HG03045 (cell line): Measurements from ENCODE around the gene OR2H2.
A peak's percentile ranks its signal among the peaks of the same experiment; 100 is the strongest.

ENCODE experiments used
- ATAC-seq: cut with Tn5 transposase; IDR thresholded peaks from one replicate; pipeline ENCODE4 v1.9.1; 2021; ENCODE audit warnings: mild to moderate bottlenecking, moderate library complexity; ENCODE audit not compliant: unreplicated experiment

Gene OR2H2

DNA sequence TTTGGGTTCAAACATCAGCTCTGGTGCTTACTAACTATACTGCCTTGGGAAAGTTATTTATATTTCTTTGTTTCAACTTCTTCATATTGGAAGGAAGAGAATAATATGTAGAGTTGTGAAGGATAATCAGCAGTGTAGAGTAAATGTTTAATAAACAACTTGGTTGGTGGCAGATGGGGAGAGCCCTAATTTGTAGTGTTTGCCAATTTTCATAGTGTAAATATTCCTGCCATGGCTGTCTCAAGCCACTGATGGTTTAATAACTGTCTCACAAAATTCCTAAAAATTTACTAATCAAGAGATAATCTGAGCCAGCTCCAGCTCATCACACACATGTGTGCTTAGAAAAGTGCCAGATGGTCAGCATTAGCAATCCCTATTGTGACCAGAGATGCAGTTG, at the start of gene OR2H2:
Gene OR2H2 (plus strand): TSS at position 301 of the 400 bp plus-strand sequence. CDS start 2,824 bp downstream, outside the sequence.
- no peak for ATAC-seq

DNA sequence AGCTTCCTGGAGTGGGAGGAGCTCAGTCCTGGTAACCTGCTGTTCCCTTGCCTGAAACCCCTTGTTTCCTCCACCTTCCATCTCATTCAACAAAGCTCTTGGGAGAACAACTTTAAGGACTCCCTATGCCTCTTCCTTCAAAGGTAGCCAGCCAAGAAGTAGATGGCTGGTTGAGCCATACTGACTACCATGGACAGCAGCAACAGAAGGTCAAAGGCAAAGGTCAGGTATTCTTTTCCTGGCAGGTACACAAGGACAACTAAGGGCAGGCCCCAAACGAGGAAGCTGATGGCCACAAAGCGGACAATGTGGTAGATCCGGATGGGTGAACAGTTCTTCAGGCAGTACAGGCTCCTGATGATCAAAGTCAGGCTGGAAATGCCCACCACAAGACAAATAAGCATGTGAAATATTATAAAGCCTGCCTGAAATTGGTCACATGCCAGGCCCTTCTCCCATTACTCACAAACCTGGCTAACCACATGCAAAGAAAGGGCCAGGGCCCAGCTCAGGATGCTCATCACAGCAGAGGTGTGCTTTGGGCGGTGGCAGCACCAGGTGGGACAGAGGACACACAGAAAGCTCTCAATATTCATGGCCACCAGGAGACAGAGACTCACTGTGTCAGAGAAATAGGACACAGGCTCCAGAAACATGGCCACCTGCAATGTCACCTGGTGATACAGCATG, 47.1 kb upstream of the OR2H2 start:
- no peak for ATAC-seq

DNA sequence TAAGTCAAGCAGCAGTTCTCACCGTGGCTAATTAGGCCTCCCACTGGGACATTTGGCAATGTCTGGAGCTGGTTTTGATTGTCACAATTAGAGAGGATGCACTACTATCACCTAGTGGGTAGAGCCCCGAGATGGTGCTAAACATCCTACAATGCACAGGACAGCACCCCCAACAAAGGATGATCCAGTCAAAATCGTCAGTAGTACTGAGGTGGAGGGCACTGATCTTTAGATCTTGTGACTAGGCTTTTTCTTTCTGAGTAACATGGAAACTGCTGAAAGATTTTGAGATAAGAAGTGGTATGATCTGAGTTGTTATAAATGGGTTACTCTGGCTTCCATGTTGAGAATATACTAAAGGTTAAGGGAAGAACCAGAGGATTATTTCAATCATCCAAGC, 37.3 kb upstream of the OR2H2 start:
- ATAC-seq, result no peak

DNA sequence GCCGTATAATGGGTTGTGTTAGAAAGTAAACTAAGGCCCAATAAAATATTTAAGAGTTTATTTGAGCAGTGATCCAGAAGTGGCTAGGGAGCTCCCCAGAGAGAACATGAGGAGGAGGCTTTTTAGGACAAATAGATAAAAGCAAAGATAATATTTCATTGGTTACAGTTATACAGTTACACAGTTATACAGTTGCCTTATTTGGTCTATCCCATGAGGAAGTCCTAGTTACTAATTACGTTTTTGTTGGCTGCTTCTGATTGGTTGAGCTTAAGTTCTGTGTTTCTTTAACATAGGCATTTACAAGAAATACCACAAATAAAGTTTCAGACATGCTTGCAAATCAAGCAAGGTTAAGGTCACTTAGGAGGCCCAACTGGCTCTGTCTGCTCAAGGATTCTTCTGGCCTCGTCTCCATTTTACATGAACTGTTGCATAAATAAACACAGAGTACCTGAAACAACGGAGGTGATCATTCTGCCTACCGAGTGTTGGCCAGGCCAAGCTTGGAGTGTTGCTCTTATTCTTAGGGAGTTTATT, 32.3 kb upstream of the OR2H2 start:
- peak; percentile 70 for ATAC-seq

DNA sequence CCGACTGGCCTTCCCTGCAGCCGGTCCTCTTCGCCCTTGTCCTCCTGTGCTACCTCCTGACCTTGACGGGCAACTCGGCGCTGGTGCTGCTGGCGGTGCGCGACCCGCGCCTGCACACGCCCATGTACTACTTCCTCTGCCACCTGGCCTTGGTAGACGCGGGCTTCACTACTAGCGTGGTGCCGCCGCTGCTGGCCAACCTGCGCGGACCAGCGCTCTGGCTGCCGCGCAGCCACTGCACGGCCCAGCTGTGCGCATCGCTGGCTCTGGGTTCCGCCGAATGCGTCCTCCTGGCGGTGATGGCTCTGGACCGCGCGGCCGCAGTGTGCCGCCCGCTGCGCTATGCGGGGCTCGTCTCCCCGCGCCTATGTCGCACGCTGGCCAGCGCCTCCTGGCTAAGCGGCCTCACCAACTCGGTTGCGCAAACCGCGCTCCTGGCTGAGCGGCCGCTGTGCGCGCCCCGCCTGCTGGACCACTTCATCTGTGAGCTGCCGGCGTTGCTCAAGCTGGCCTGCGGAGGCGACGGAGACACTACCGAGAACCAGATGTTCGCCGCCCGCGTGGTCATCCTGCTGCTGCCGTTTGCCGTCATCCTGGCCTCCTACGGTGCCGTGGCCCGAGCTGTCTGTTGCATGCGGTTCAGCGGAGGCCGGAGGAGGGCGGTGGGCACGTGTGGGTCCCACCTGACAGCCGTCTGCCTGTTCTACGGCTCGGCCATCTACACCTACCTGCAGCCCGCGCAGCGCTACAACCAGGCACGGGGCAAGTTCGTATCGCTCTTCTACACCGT, 31.5 kb upstream of the OR2H2 start:
- no peak for ATAC-seq

DNA sequence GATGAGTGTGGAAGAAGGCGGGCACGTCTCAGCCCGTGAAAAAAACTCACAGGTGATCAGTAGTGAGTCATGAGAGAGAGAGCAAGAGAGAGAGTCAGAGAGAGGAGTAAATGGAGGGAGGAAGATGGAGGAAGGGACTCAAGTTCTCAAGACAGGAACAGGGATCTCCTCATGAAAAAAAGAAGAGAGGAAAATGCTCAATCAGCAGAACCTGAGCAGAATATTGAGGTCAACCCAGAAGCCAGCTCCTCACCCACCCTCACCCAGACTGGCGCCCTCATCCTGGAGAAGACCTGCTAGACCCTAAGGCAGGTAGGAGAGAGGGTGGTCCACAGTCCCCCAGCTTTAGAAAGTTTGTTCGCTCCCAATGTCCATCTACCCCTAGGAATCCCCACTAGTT, 30.2 kb upstream of the OR2H2 start:
- no peak for ATAC-seq

DNA sequence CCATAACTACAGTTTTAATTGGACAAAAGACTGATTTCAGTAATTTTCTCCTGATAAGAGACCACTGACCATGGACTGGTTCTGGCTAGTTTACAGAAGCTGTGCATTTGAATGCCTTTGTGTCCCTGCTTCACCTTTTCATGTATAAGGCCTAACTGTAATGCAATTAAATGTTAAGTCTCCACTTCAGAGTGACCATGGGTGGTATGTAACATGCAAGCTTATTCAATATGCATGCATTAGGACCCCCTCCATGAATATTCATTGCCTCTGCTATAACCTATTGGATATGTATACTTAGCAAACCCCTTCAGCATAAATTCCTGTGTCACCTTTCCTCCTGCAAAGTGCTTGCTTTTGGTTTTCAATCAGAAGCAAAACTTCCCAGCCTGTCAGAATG, 27.6 kb upstream of the OR2H2 start:
- no peak for ATAC-seq

DNA sequence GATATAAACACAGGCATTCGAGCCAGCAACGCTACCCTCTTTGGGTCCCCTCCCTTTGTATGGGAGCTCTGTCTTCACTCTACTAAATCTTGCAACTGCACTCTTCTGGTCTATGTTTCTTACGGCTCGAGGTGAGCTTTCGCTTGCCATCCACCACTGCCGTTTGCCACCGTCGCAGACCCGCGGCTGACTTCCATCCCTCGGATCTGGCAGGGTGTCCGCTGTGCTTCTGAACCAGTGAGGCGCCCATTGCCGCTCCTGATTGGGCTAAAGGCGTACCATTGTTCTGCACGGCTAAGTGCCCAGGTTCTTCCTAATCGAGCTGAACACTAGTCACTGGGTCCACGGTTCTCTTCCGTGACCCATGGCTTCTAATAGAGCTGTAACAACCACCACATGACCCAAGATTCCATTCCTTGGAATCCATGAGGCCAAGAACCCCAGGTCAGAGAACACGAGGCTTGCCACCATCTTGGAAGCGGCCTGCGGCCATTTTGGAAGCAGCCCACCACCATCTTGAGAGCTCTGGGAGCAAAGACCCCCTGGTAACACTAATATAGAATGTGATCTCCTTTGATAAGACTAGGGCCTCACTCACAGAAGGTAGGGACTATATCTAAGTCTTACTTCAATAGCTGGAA, 26.4 kb upstream of the OR2H2 start:
- ATAC-seq, result no peak

DNA sequence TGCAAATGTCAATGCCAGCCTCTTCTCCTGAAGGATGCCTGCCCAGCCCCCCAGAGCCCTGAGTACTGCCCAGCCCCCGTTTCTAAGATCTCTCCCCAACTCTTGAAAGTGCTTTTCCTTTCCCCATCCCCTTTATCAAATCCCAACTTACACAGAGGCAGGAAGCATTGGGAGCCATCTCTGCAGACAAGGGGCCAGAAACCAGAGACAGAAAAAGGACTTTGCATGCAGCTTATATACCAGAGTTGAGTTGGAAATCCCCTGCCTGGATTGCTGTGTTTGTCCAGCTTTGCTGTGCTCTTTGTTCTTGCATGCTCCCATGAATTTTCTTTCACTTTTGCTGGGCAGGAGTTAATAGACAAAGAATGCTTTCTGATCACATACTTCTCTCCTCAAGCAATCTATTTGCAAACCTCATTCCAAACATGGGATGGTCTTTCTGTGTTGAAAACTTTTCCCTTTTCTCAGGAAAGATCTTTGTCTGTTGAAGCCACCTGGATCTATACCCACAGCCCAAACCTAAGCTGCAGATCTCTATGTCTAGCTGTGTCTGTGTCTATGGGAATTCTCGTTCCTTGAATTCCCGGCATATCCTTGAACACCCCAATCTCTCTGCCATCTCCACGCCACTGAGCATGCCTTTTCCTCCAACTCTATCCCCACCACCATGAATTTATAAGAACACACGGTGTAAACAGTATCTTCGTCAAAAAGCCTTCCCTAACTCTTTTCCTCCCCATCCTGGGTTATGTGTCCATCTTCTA, 25.2 kb upstream of the OR2H2 start, which contains the start of gene UBD:
Gene UBD (minus strand): TSS at position 209 of the 764 bp plus-strand sequence. CDS start 31 bp downstream, at position 178.
- ATAC-seq, result no peak

DNA sequence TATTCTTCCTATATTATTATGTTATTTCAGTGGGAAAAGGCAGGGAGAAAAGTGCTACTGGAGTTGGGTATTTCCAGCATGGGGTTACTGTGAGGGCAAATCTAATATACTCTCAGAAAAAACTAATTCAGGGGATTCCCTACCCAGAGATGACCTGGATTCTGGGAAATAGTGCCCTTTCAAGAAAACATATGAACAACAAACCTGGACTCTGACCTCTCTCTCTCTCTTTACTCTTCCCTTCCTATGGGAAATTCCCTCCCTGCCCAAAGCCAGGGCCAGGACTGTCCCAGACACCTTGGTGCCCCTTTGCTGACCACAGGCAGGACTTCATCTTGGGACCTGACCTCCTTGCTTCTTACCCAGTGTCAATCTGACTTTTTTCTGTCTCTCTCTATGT, 23.8 kb upstream of the OR2H2 start:
- no peak for ATAC-seq

DNA sequence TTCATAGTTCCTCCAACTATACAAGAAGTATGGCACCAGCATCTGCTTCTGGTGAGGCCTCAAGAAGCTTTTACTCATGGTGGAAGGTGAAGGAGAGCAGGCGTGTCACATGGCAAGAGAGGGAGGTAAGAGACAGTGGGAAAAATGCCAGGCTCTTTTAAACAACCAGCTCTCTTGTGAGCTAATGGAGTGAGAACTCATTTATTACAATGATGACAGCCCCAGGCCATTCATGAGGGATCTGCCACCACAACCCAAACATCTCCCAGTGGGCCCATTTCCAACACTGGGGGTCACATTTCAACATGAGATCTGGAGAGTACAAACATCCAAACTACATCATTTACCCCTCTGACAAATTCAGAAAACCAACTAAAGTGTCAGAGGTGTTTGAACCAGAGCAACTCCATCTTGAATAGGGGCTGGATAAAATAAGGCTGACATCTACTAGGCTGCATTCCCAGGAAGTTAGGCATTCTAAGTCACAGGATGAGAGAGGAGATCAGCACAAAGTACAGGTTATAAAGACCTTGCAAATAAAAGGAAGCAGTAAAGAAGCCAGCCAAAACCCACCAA, 23.2 kb upstream of the OR2H2 start:
- ATAC-seq, result no peak

DNA sequence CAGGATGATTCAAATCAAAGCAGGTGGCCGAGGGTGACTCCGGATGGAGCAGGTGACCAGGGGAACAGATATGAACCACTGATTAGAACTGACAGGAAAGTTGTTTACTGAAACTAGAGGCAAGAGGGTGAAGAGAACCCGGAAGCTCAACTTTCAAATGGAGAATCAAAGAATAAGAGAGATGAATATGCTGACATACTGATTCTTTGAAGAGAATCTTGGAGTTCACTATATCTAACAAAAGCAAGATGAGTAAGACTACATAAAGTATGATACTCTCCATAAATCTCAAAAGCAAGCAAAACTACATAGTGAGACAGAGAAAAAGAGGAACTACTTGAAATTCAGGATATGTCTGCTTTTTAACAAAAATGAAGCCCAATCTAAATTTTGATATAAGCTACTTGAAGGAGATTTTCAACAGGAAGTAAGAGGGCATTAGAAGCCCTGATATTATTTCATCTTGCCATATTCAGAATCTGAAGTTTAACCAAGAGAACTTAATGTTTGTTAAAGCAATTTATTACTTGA, 21.4 kb upstream of the OR2H2 start:
- no peak for ATAC-seq

DNA sequence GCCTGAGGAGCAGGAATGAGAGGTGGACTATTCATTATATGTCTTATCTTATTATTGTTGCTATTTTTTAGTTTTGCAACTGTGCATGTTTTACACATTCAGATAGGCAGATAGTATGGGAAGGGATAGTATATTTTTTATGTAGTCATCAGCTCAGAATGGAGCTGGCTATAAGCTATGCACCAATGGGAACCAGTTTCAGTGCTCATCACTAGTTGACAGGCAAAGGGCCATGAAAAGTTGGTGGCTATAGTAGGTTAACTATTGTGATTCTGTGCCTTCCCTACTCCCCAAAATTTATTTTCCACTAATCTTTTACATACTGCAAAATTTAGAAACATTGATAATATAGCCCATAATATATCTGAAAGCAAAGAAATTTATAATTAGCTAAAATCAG, 20.0 kb upstream of the OR2H2 start:
- no peak for ATAC-seq

DNA sequence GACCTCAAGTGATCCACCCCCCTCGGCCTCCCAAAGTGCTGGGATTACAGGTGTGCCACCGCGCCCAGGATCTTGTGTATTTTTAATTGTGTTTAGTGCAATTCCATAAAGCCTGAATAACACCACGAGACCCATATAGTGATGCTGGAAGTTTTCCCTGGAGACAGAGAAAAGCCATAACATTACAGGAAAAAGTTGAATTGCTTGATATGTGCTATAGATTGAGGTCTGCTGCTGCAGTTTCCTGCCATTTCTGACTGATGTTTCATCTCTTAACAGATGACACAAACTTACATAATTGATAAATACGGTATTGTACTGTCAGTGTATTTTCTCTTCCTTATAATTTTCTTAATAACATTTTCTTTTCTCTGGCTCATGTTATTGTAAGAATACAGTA, 18.1 kb upstream of the OR2H2 start:
- no peak for ATAC-seq

DNA sequence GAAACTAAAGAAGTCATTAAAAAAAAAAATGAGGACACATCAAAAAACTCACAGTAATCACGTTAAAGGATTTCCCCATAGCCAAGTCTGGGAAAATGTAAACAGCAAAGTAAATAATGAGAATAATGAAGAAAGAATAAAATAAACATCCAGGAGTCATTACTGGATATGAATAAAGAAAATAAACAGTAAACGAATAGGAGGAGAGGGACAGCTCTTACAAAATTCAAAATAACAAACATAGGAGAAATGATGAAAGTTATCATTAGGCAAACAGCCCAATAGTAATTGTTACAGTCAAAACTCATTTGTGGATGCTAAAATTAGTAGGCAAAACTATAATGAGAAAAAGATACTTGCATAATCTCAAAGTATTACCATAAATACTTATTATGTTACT, 17.4 kb upstream of the OR2H2 start:
- ATAC-seq, result no peak

DNA sequence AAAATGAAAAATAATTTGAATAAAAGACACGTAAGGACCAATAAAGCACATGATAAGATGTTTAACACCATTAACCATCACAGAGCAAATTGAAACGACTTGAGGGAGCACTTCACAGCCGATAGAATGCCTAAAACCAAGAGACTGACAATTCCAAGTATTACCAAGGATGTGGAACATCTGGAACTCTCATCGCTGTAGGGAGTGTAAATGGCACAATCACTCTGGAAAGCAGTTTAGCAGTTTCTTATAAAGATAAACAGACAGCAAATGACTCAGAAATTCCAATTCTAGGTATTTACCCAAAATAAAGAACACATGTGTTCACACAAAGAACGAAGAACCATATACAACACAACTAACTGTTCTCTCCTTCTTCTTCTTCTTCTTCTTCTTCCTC, 16.9 kb upstream of the OR2H2 start:
- no peak for ATAC-seq

DNA sequence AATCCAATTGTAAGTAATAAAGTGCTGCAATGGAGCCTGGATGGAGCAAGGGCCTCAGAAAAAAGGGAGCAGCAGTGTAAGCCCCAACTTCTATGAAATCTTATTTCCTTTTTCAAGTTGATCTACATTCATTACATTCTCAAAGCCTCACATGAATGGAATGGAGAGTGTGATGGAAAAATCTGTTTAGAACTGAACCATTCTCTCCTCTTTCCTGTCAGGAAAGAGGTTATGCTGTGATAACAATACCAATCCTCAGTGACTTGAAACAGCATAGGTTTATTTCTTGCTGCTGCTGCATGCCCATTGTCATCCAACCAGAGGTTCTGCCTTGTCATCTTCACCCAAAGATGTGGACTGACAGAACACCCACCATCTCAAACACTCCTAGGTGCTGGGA, 8.9 kb upstream of the OR2H2 start:
- no peak for ATAC-seq

DNA sequence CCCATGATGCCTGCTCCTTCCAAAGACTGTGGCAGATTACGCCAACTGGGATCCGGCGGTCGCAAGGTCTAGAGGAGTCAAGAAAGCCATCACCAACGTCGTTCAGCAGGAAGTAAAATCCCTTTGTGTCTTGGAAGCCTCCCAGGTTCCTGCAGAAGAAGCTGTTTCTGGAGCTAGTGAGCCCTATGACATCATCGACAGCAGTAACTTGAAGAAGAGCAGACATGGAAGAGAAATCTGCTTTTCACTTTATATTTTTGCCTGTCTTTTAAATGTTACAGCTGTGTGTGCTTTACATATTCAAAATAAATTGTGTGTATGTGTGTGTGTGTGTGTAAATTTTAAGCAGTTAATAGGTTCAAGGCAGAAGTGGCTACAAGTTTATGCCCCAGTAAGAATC, 7.4 kb upstream of the OR2H2 start:
- no peak for ATAC-seq

DNA sequence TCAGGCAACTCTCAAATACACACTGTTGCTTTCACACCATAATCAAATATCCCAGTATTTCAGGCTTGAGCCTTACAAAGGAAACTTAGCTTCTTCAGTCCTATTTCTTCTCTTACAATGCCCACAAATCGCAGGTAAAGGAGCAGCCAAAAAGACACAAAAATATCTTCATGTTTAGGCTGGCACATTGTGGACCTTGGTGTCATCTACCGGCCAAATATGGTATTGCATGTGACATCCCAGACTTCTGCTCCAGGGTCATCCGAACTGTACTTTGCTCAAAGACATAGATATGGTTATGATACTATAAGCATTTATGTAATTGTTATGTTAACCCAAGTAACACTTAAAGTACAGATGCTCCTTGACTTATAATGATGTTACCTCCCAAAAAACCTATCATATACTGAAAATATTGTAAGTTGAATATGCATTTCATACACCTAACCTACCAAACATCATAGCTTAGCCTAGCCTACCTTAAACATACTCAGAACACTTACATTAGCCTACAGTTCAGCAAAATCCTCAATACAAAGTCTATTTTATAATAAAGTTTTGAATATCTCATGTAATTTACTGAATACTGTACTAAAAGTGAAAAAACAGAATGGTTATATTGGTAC, 4.6 kb downstream of the OR2H2 start:
- no peak for ATAC-seq
